IMR-90 (cell line): ENCODE results near the gene ITPKB. TPM values are rescaled to one million over a fixed set of nuclear protein-coding genes. Genes with fewer than 3 reads are reported as not detected.

Experiments
- ATAC-seq: fragments of 200-7000 bp; cut with Tn5 transposase; 2 replicates; pipeline ENCODE4 v1.9.1; 2020; ENCODE audit warnings: low read depth, mild to moderate bottlenecking, moderate library complexity
- BruUV-seq: library from RNA; stranded (reverse); fragments of 400-500 nt; replicated peaks from 2 replicates; lab custom pipeline; 2021; lab: Mats Ljungman, UMichigan
- CTCF ChIA-PET: fragments of 300-600 bp; formaldehyde crosslinking; extraction: SDS; loops from one replicate; lab custom pipeline; 2021; ENCODE audit warnings: antibody characterized with exemption; lab: Yijun Ruan, JAX
- POLR2A ChIA-PET: fragments of 300-600 bp; sonication (Branson Sonifier 250); formaldehyde crosslinking; loops from one replicate; lab custom pipeline; 2022; ENCODE audit warnings: antibody characterized with exemption; ENCODE audit not compliant: unreplicated experiment; lab: Charles Lee
- DNase-seq: peaks from one replicate; pipeline ENCODE4 v3.0.0; 2013
- H2AFZ ChIP-seq: replicated peaks from 2 replicates; pipeline ENCODE3; 2013; ENCODE audit warnings: low read length, mild to moderate bottlenecking; ENCODE audit not compliant: poor library complexity
- H2AK5ac ChIP-seq: 2 replicates; pipeline ENCODE4 v1.6.1; 2013; ENCODE audit warnings: low read depth, low read length, inconsistent platforms
- H2AK9ac ChIP-seq: replicated peaks from 2 replicates; pipeline ENCODE3; 2013; ENCODE audit warnings: mild to moderate bottlenecking, low read depth, low read length, moderate library complexity; ENCODE audit not compliant: poor library complexity
- H2BK120ac ChIP-seq: 2 replicates; pipeline ENCODE4 v1.6.1; 2013; ENCODE audit warnings: low read depth, low read length, inconsistent platforms
- H2BK15ac ChIP-seq: 3 replicates; pipeline ENCODE4 v1.6.1; 2013; ENCODE audit warnings: low read depth, low read length, inconsistent platforms
- H2BK20ac ChIP-seq: 2 replicates; pipeline ENCODE4 v1.6.1; 2013; ENCODE audit warnings: low read depth, mild to moderate bottlenecking, inconsistent platforms, low read length, moderate library complexity
- H2BK5ac ChIP-seq: 2 replicates; pipeline ENCODE4 v1.6.1; 2013; ENCODE audit warnings: mild to moderate bottlenecking, low read depth, low read length, inconsistent platforms; ENCODE audit not compliant: poor library complexity, severe bottlenecking
- H3K14ac ChIP-seq: replicated peaks from 2 replicates; pipeline ENCODE4 v1.6.1; 2013; ENCODE audit warnings: low read depth, low read length, inconsistent platforms
- H3K18ac ChIP-seq: 2 replicates; pipeline ENCODE4 v1.6.1; 2013; ENCODE audit warnings: low read depth, low read length, control low read depth
- H3K23ac ChIP-seq: 2 replicates; pipeline ENCODE4 v1.6.1; 2013; ENCODE audit warnings: low read depth, low read length, inconsistent platforms
- H3K27ac ChIP-seq: 2 replicates; pipeline ENCODE4 v1.5.1; 2013; ENCODE audit warnings: mild to moderate bottlenecking, control low read depth, low read length; ENCODE audit not compliant: insufficient read depth
- H3K27me3 ChIP-seq: 2 replicates; pipeline ENCODE4 v1.6.1; 2013; ENCODE audit warnings: low read length; ENCODE audit not compliant: control insufficient read depth, insufficient read depth
- H3K36me3 ChIP-seq: 2 replicates; pipeline ENCODE4 v1.6.1; 2013; ENCODE audit warnings: low read length, mixed read lengths; ENCODE audit not compliant: control insufficient read depth, insufficient read depth
- H3K4ac ChIP-seq: 2 replicates; pipeline ENCODE4 v1.6.1; 2013; ENCODE audit warnings: low read depth, low read length, inconsistent platforms
- H3K4me1 ChIP-seq: 2 replicates; pipeline ENCODE4 v1.6.1; 2013; ENCODE audit warnings: low read length, mixed read lengths; ENCODE audit not compliant: control insufficient read depth, insufficient read depth
- H3K4me2 ChIP-seq: 2 replicates; pipeline ENCODE4 v1.6.1; 2013; ENCODE audit warnings: low read depth, mild to moderate bottlenecking, control low read depth, low read length, moderate library complexity
- H3K4me3 ChIP-seq: 2 replicates; pipeline ENCODE4 v1.5.1; 2013; ENCODE audit warnings: low read depth, mild to moderate bottlenecking, control low read depth, low read length, moderate library complexity; ENCODE audit not compliant: insufficient read depth
- H3K56ac ChIP-seq: 2 replicates; pipeline ENCODE4 v1.6.1; 2013; ENCODE audit warnings: low read length, inconsistent platforms; ENCODE audit not compliant: insufficient read depth; ENCODE audit errors: extremely low read depth
- H3K79me1 ChIP-seq, 2 experiments: 2 replicates each; pipeline ENCODE4 v1.6.1; 2013; ENCODE audit warnings: low read length in 2 of 2, inconsistent platforms in 1 of 2, low read depth in 1 of 2
- H3K9ac ChIP-seq: 2 replicates; pipeline ENCODE4 v1.6.1; 2013; ENCODE audit warnings: low read depth, low read length, control low read depth
- H3K9me1 ChIP-seq: 2 replicates; pipeline ENCODE4 v1.6.1; 2013; ENCODE audit warnings: low read length, inconsistent platforms; ENCODE audit not compliant: insufficient read depth
- H3K9me3 ChIP-seq: 2 replicates; pipeline ENCODE4 v1.6.1; 2013; ENCODE audit warnings: low read length; ENCODE audit not compliant: control insufficient read depth, insufficient read depth
- H4K20me1 ChIP-seq: 2 replicates; pipeline ENCODE4 v1.6.1; 2013; ENCODE audit warnings: low read length, inconsistent platforms; ENCODE audit not compliant: insufficient read depth
- H4K5ac ChIP-seq: 2 replicates; pipeline ENCODE4 v1.6.1; 2013; ENCODE audit warnings: mild to moderate bottlenecking, low read depth, low read length, control low read depth
- H4K8ac ChIP-seq, 2 experiments: 2 replicates each; pipeline ENCODE4 v1.6.1; 2013; ENCODE audit warnings: low read depth in 2 of 2, low read length in 2 of 2, control low read depth in 1 of 2, inconsistent platforms in 1 of 2
- H4K91ac ChIP-seq: 2 replicates; pipeline ENCODE4 v1.6.1; 2013; ENCODE audit warnings: low read depth, low read length, inconsistent platforms; ENCODE audit not compliant: insufficient read depth
- BHLHE40 ChIP-seq: fragments of 150-350 bp; IDR thresholded peaks from 2 replicates; pipeline ENCODE4 v1.6.1; 2016; ENCODE audit warnings: mild to moderate bottlenecking, low read depth, low read length
- CEBPB ChIP-seq: IDR thresholded peaks from 2 replicates; pipeline ENCODE4 v1.6.1; 2012; ENCODE audit warnings: low read depth, low read length, improper control_type of control experiment
- CHD1 ChIP-seq: IDR thresholded peaks from 2 replicates; pipeline ENCODE4 v1.6.1; 2012; ENCODE audit warnings: low read depth, low read length, improper control_type of control experiment
- FOS ChIP-seq: fragments of 150-350 bp; IDR thresholded peaks from 2 replicates; pipeline ENCODE4 v1.6.1; 2016; ENCODE audit warnings: low read depth, low read length
- MAFK ChIP-seq: IDR thresholded peaks from 2 replicates; pipeline ENCODE4 v1.6.1; 2012; ENCODE audit warnings: low read depth, low read length, improper control_type of control experiment
- MAZ ChIP-seq: IDR thresholded peaks from 2 replicates; pipeline ENCODE4 v1.6.1; 2012; ENCODE audit warnings: low read depth, mild to moderate bottlenecking, low read length, improper control_type of control experiment, moderate library complexity, borderline replicate concordance
- MXI1 ChIP-seq: IDR thresholded peaks from 2 replicates; pipeline ENCODE4 v1.6.1; 2012; ENCODE audit warnings: low read depth, mild to moderate bottlenecking, low read length, moderate library complexity, borderline replicate concordance
- NFE2L2 ChIP-seq: fragments of 150-350 bp; IDR thresholded peaks from 2 replicates; pipeline ENCODE4 v1.6.1; 2016; ENCODE audit warnings: low read depth, mild to moderate bottlenecking, low read length
- POLR2A ChIP-seq: IDR thresholded peaks from 2 replicates; pipeline ENCODE4 v1.6.1; 2012; ENCODE audit warnings: mild to moderate bottlenecking, low read depth, low read length
- RAD21 ChIP-seq: IDR thresholded peaks from 2 replicates; pipeline ENCODE4 v1.6.1; 2012; ENCODE audit warnings: low read length, improper control_type of control experiment
- RCOR1 ChIP-seq: IDR thresholded peaks from 2 replicates; pipeline ENCODE4 v1.6.1; 2012; ENCODE audit warnings: mild to moderate bottlenecking, low read length, improper control_type of control experiment; ENCODE audit not compliant: insufficient replicate concordance
- RFX5 ChIP-seq: IDR thresholded peaks from 2 replicates; pipeline ENCODE4 v1.8.0; 2012; ENCODE audit warnings: low read depth, mild to moderate bottlenecking, low read length, moderate library complexity
- SMC3 ChIP-seq: fragments of 150-350 bp; IDR thresholded peaks from 2 replicates; pipeline ENCODE4 v1.6.1; 2016; ENCODE audit warnings: low read depth, mild to moderate bottlenecking, antibody characterized with exemption, low read length, moderate library complexity
- WGBS, 2 experiments: methylation state at CpG; one replicate each; pipeline versions ENCODE4 v1.1.5 to v1.1.7; 2013; ENCODE audit warnings: missing lambda C conversion rate in 2 of 2; ENCODE audit not compliant: insufficient read length in 1 of 2; ENCODE audit errors: extremely low coverage in 2 of 2; 5-methylcytosine and 5-hydroxymethylcytosine counted together
- dilution Hi-C: fragments of 300-500 bp; cut with HindIII; formaldehyde crosslinking; loops from one replicate; pipeline ENCODE4 v1.14.3; 2018; ENCODE audit warnings: low sequenced_read_pairs; ENCODE audit not compliant: unreplicated experiment
- in situ Hi-C: fragments of 300-500 bp; cut with MboI; formaldehyde crosslinking; loops from 3 replicates; pipeline ENCODE4 v1.14.3; 2019; ENCODE audit warnings: low sequenced_read_pairs, inconsistent platforms, mixed read lengths
- intact Hi-C: fragments of 100-400 bp; cut with micrococcal nuclease; formaldehyde crosslinking; loops from 2 replicates; pipeline ENCODE4 v1.10.0; 2022
- polyA plus RNA-seq, 3 experiments: library from polyadenylated mRNA; depleted of rRNA; stranded (reverse); fragments of >200 nt; gene quantifications; 2 replicates each; pipeline ENCODE4 v1.2.3, GENCODE V29; 2012; ENCODE audit warnings: low replicate concordance in 1 of 3
- total RNA-seq: library from RNA; depleted of rRNA; stranded (reverse); fragments of >200 nt; gene quantifications from 2 replicates; pipeline ENCODE4 v1.2.3, GENCODE V29; 2012
- TF ChIP-seq, protein P1 (sequence below): conservative IDR thresholded peaks from 2 replicates; pipeline ENCODE4 v1.5.1; 2012; ENCODE audit warnings: mild to moderate bottlenecking, low read depth, low read length, improper control_type of control experiment
- TF ChIP-seq, protein P2 (sequence below): fragments of 150-350 bp; IDR thresholded peaks from 2 replicates; pipeline ENCODE4 v1.6.1; 2016; ENCODE audit warnings: low read depth, mild to moderate bottlenecking, low read length, moderate library complexity, borderline replicate concordance
- TF ChIP-seq, protein P3 (sequence below): fragments of 150-350 bp; IDR thresholded peaks from 2 replicates; pipeline ENCODE4 v1.6.1; 2017; ENCODE audit warnings: mild to moderate bottlenecking, antibody characterized with exemption, low read length, low read depth

Gene ITPKB
- total and polyA plus RNA-seq, 2 of the 4 experiments (the other 2 are of a cell fraction) = 0.72 to 1.4 TPM

DNA sequence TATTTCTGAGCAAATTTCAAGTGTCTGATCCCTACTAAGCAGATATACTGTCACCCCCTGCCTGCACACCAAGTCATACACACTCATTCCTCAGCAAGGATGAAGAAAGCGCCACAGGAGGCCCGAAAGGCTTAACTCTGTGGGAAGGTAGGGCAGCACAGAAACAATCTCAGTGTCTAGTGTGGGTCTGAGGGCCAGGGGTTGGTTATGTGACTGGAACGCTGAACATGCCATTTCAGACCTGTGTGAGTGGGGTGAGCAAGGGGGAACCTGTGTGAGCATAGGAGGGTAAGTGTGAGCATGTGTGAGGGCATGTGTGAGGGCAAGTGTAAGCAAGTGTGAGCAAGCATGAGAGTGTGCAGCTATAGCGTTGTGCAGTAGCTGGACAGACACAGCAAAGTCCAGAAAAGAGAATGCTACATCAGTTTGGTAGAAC lies 6.2 kb downstream of the ITPKB start:
- no peak overlapping the region for H3K4me2 ChIP-seq

More for the DNA sequence above, 6.2 kb downstream of the ITPKB start:
- no peak overlapping the region for H3K9ac ChIP-seq
- H2AK5ac ChIP-seq = no peak overlapping the region
- H3K36me3 ChIP-seq = peaks cover 10% of the 10 kb centered on the region; the same call in 1 of the 2 replicates
- dilution Hi-C loops = no loop called here
- no peaks in the 10 kb centered on the region; the same call in 1 of the 2 replicates for H3K27me3 ChIP-seq
- H3K23ac ChIP-seq = no peak overlapping the region
- no peak overlapping the region for H3K56ac ChIP-seq
- H3K4me3 ChIP-seq = no peak overlapping the region
- DNase-seq (no peak), ATAC-seq (no peak)
- H3K4ac ChIP-seq = no peak overlapping the region
- H3K14ac ChIP-seq = no peak overlapping the region
- no peak overlapping the region for H3K18ac ChIP-seq
- WGBS, 2 experiments = 90% methylated on average over 2 of the region's 4 CpGs; no CpG with 5 or more reads in 1 of the 2 experiments
- no peak overlapping the region for H2AK9ac ChIP-seq
- in situ Hi-C loops = loop anchor here (10.0 kb wide), 1 partner anchor 98 kb away; no protein-coding TSS in a partner anchor
- no peak overlapping the region for H4K91ac ChIP-seq
- BruUV-seq = no TSS peak
- H2BK120ac ChIP-seq = no peak overlapping the region
- no peak overlapping the region for H2BK20ac ChIP-seq
- intact Hi-C loops = no loop called here
- no peaks in the 10 kb centered on the region; a peak in 1 of 4 replicates for H3K79me1 ChIP-seq
- ChIA-PET CTCF (no interaction called here), POLR2A (no interaction called here)
- no peak overlapping the region for H4K5ac ChIP-seq
- no peaks in the 10 kb centered on the region for H3K9me3 ChIP-seq
- no peak overlapping the region for H2BK15ac ChIP-seq
- no peaks in the 10 kb centered on the region for H3K9me1 ChIP-seq
- no peaks in the 10 kb centered on the region; the same call in 1 of the 2 replicates for H4K20me1 ChIP-seq
- TF ChIP-seq NFE2L2 (no peak), FOS (no peak), SMC3 (no peak), RFX5 (no peak), RCOR1 (no peak), BHLHE40 (no peak), CHD1 (no peak), MXI1 (no peak), MAZ (no peak), CEBPB (no peak), RAD21 (no peak), POLR2A (no peak), MAFK (no peak)
- TF ChIP-seq, protein P1, sequence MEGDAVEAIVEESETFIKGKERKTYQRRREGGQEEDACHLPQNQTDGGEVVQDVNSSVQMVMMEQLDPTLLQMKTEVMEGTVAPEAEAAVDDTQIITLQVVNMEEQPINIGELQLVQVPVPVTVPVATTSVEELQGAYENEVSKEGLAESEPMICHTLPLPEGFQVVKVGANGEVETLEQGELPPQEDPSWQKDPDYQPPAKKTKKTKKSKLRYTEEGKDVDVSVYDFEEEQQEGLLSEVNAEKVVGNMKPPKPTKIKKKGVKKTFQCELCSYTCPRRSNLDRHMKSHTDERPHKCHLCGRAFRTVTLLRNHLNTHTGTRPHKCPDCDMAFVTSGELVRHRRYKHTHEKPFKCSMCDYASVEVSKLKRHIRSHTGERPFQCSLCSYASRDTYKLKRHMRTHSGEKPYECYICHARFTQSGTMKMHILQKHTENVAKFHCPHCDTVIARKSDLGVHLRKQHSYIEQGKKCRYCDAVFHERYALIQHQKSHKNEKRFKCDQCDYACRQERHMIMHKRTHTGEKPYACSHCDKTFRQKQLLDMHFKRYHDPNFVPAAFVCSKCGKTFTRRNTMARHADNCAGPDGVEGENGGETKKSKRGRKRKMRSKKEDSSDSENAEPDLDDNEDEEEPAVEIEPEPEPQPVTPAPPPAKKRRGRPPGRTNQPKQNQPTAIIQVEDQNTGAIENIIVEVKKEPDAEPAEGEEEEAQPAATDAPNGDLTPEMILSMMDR = no peak
- TF ChIP-seq, protein P2, sequence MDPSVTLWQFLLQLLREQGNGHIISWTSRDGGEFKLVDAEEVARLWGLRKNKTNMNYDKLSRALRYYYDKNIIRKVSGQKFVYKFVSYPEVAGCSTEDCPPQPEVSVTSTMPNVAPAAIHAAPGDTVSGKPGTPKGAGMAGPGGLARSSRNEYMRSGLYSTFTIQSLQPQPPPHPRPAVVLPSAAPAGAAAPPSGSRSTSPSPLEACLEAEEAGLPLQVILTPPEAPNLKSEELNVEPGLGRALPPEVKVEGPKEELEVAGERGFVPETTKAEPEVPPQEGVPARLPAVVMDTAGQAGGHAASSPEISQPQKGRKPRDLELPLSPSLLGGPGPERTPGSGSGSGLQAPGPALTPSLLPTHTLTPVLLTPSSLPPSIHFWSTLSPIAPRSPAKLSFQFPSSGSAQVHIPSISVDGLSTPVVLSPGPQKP = no peak
- TF ChIP-seq, protein P3, sequence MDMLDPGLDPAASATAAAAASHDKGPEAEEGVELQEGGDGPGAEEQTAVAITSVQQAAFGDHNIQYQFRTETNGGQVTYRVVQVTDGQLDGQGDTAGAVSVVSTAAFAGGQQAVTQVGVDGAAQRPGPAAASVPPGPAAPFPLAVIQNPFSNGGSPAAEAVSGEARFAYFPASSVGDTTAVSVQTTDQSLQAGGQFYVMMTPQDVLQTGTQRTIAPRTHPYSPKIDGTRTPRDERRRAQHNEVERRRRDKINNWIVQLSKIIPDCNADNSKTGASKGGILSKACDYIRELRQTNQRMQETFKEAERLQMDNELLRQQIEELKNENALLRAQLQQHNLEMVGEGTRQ = no peak
- no peak overlapping the region for H2AFZ ChIP-seq
- peaks cover 2% of the 10 kb centered on the region; the same call in 1 of the 2 replicates for H3K4me1 ChIP-seq
- H3K27ac ChIP-seq = no peak overlapping the region
- H2BK5ac ChIP-seq = no peak overlapping the region
- no peak overlapping the region for H4K8ac ChIP-seq
